ENCODE measurements around the gene PIP. TPM values are rescaled to one million over a fixed set of nuclear protein-coding genes. Genes with fewer than 3 reads are reported as not detected.

The PIP gene
- total RNA-seq, 1 donor from 2014 or later = not detected

- no peak overlapping the region for H3K4me3 Mint-ChIP-seq
- peaks cover 2% of the 10 kb centered on the region for H3K9me3 Mint-ChIP-seq
- H3K36me3 Mint-ChIP-seq (ENCODE audit: low read depth) = peaks cover 5% of the 10 kb centered on the region
- H3K4me1 Mint-ChIP-seq = peaks cover 28% of the 10 kb centered on the region
- TF ChIP-seq CTCF (IDR thresholded peaks at IDR 0.05) = no peak
- ChIA-PET POLR2A (no interaction called here), CTCF (no interaction called here)
- no peak for DNase-seq
- no peak for ATAC-seq (ENCODE audit: low read depth)
- intact Hi-C loops (cut with micrococcal nuclease) = no loop called here
- H3K27me3 Mint-ChIP-seq = no peaks in the 10 kb centered on the region
- no peak overlapping the region for H3K27ac Mint-ChIP-seq
Observed at GRCh38 chr7:143129051-143129450, 2.8 kb upstream of the PIP start.

GRCh38 chr7:143129477-143129876 lies 2.4 kb upstream of the PIP start:
- H3K36me3 Mint-ChIP-seq (ENCODE audit: low read depth) = peaks cover 4% of the 10 kb centered on the region
- H3K27me3 Mint-ChIP-seq = no peaks in the 10 kb centered on the region
- peaks cover 28% of the 10 kb centered on the region for H3K4me1 Mint-ChIP-seq
- no peak overlapping the region for H3K27ac Mint-ChIP-seq
- peaks cover under 1% of the 10 kb centered on the region for H3K9me3 Mint-ChIP-seq
- POLR2A ChIA-PET = no interaction called here
- no peak for TF ChIP-seq CTCF (IDR thresholded peaks at IDR 0.05)
- intact Hi-C loops (cut with micrococcal nuclease) = no loop called here
- no peak overlapping the region for H3K4me3 Mint-ChIP-seq
- ATAC-seq (ENCODE audit: low read depth) = no peak
- DNase-seq = no peak
- CTCF ChIA-PET = interaction anchor here (1.0 kb wide), 1 partner anchor 85 kb away, joined by 3 read pairs; no protein-coding TSS in a partner anchor

GRCh38 chr7:143130541-143130940 lies 1.3 kb upstream of the PIP start:
- H3K4me1 Mint-ChIP-seq = peaks cover 26% of the 10 kb centered on the region
- POLR2A ChIA-PET = no interaction called here
- no peaks in the 10 kb centered on the region for H3K9me3 Mint-ChIP-seq
- no peak for DNase-seq
- H3K27me3 Mint-ChIP-seq = no peaks in the 10 kb centered on the region
- H3K36me3 Mint-ChIP-seq (ENCODE audit: low read depth) = no peaks in the 10 kb centered on the region
- CTCF ChIA-PET = interaction anchor here (1.0 kb wide), 1 partner anchor 527 kb away, joined by 3 read pairs; no protein-coding TSS in a partner anchor
- H3K27ac Mint-ChIP-seq = no peak overlapping the region
- no peak for ATAC-seq (ENCODE audit: low read depth)
- H3K4me3 Mint-ChIP-seq = no peak overlapping the region
- intact Hi-C loops (cut with micrococcal nuclease) = no loop called here
- TF ChIP-seq CTCF (IDR thresholded peaks at IDR 0.05) = no peak

- no peak overlapping the region for H3K4me3 Mint-ChIP-seq
- no peaks in the 10 kb centered on the region for H3K36me3 Mint-ChIP-seq (ENCODE audit: low read depth)
- DNase-seq = no peak
- CTCF ChIA-PET = no interaction called here
- POLR2A ChIA-PET = no interaction called here
- H3K27ac Mint-ChIP-seq = no peak overlapping the region
- H3K4me1 Mint-ChIP-seq = no peaks in the 10 kb centered on the region
- ATAC-seq (ENCODE audit: low read depth) = no peak
- TF ChIP-seq CTCF (IDR thresholded peaks at IDR 0.05) = no peak
- peaks cover 14% of the 10 kb centered on the region for H3K9me3 Mint-ChIP-seq
- intact Hi-C loops (cut with micrococcal nuclease) = no loop called here
- no peaks in the 10 kb centered on the region for H3K27me3 Mint-ChIP-seq
Observed at GRCh38 chr7:143147070-143147469, 15.2 kb downstream of the PIP start.

- Mint-ChIP-seq H3K27me3 (no peaks in the 10 kb centered on the region), H3K4me3 (no peak overlapping the region), H3K36me3 (ENCODE audit: low read depth) (no peaks in the 10 kb centered on the region), H3K9me3 (peaks cover 14% of the 10 kb centered on the region), H3K27ac (no peak overlapping the region), H3K4me1 (no peaks in the 10 kb centered on the region)
- ATAC-seq (ENCODE audit: low read depth) (no peak), DNase-seq (no peak)
- ChIA-PET POLR2A (no interaction called here), CTCF (no interaction called here)
- intact Hi-C loops (cut with micrococcal nuclease) = no loop called here
- no peak for TF ChIP-seq CTCF (IDR thresholded peaks at IDR 0.05)
Observed at GRCh38 chr7:143148050-143148449, 16.2 kb downstream of the PIP start.

Data from activated B cell treated with CpG ODN at 0.5 μM for 24 hours (primary cell).